ENCODE data around the gene TMEM33.

Gene TMEM33

GRCh38 chr4:42008011-42008786 lies 73.0 kb downstream of the TMEM33 start:
- DNase-seq, result no peak

All from NCI-H1417 (cell line).